Stomach (tissue), 9 donors: ENCODE results near the gene TMIGD1. TPM values are rescaled to one million over a fixed set of nuclear protein-coding genes. Genes with fewer than 3 reads are reported as not detected.

ENCODE experiments used
- DNase-seq, 2 donors: peaks; one replicate each; pipeline versions ENCODE4 v3.0.0 to v3.0.0-alpha.2; 2013 to 2019
- H3K27ac ChIP-seq, 5 donors: fragments of 200-600 bp in 4 of 5; sonication (generic) in 4 of 5; one replicate each; pipeline ENCODE4 v1.5.1; 2013 to 2019; ENCODE audit warnings: mild to moderate bottlenecking in 1 of 5, moderate library complexity in 1 of 5
- H3K27me3 ChIP-seq, 3 donors: fragments of 200-600 bp; sonication (generic); one replicate each; pipeline ENCODE4 v1.5.1; 2017 to 2019; ENCODE audit warnings: mixed run types in 1 of 3
- H3K36me3 ChIP-seq, 4 donors: fragments of 200-600 bp; sonication (generic); 1 replicate in 3 of 4; 2 replicates in 1 of 4; pipeline ENCODE4 v1.5.1; 2016 to 2019
- H3K4me1 ChIP-seq, 4 donors: fragments of 200-600 bp; sonication (generic); one replicate each; pipeline ENCODE4 v1.5.1; 2016 to 2019
- H3K4me3 ChIP-seq, 4 donors: fragments of 200-600 bp; sonication (generic) in 3 of 4; one replicate each; pipeline ENCODE4 v1.5.1; 2016 to 2019; ENCODE audit warnings: mild to moderate bottlenecking in 1 of 4
- H3K9me3 ChIP-seq, 4 donors: fragments of 200-600 bp; sonication (generic); one replicate each; pipeline ENCODE4 v1.5.1; 2016 to 2019
- CTCF ChIP-seq, 7 experiments: fragments of 450-650 bp in 4 of 7; fragments of 200-600 bp in 3 of 7; sonication (generic) in 3 of 7; IDR thresholded peaks; one replicate each; pipeline ENCODE4 v1.5.1; 2016 to 2019; ENCODE audit warnings: antibody characterized with exemption in 7 of 7, control low read depth in 2 of 7, mild to moderate bottlenecking in 1 of 7
- EP300 ChIP-seq: sonication (generic); formaldehyde crosslinking; IDR thresholded peaks from one replicate; pipeline ENCODE4 v1.6.1; 2017; ENCODE audit warnings: antibody characterized with exemption
- POLR2A ChIP-seq, 4 donors: fragments of 450-650 bp; IDR thresholded peaks; one replicate each; pipeline ENCODE4 v1.6.1; 2016; ENCODE audit warnings: antibody characterized with exemption in 4 of 4, control low read depth in 2 of 4, mild to moderate bottlenecking in 1 of 4, moderate library complexity in 1 of 4
- POLR2AphosphoS5 ChIP-seq, 3 donors: sonication (generic); formaldehyde crosslinking; IDR thresholded peaks; one replicate each; pipeline ENCODE4 v1.6.1; 2016; ENCODE audit warnings: antibody characterized with exemption in 3 of 3
- WGBS, 5 donors: extraction: QIAGEN DNeasy Blood & Tissue Kit in 3 of 5; methylation state at CpG; one replicate each; pipeline versions ENCODE4 v1.1.5 to v1.1.7; 2013 to 2018; 5-methylcytosine and 5-hydroxymethylcytosine counted together
- intact Hi-C: fragments of 100-400 bp; cut with DNase I; formaldehyde crosslinking; loops from one replicate; pipeline ENCODE4 v1.15.1; 2023; ENCODE audit warnings: low total_unique reads
- polyA plus RNA-seq, 3 donors: library from polyadenylated mRNA; stranded (reverse); fragments of 200-250 nt; gene quantifications; one replicate each; pipeline ENCODE4 v1.2.3, GENCODE V29; 2013
- total RNA-seq, 5 donors: library from RNA; depleted of rRNA; stranded (reverse); fragments of >200 nt; gene quantifications; one replicate each; pipeline versions ENCODE4 v1.1.0 to v1.2.3, GENCODE V29; 2014 to 2016
- donor health status: healthy with polysubstance abuse.
- donor health status: Bipolar disorder and iron deficiency.
- donor health status: healthy.

Gene TMIGD1
- total and polyA plus RNA-seq, 8 donors: 1.1 TPM; not detected in 7

GRCh38 chr17:30309591-30309990 is 24.3 kb downstream of the TMIGD1 start:
- Histone ChIP-seq H3K36me3 (no peaks in the 10 kb centered on the region), H3K4me3 (no peak overlapping the region), H3K9me3 (no peaks in the 10 kb centered on the region), H3K4me1 (no peaks in the 10 kb centered on the region), H3K27me3 (no peaks in the 10 kb centered on the region), H3K27ac (no peak overlapping the region)
- no peak for DNase-seq
- 87 to 96% (median 95%) methylated on average over 6 of the region's 6 CpGs for WGBS, 5 donors
- intact Hi-C loops: no loop called here
- TF ChIP-seq EP300 (no peak), POLR2A (IDR thresholded peaks at IDR 0.05) (no peak), POLR2AphosphoS5 (IDR thresholded peaks at IDR 0.05) (no peak), CTCF (IDR thresholded peaks at IDR 0.05) (no peak)

GRCh38 chr17:30308406-30308805 is 25.5 kb downstream of the TMIGD1 start:
- Histone ChIP-seq H3K9me3 (no peaks in the 10 kb centered on the region), H3K27me3 (no peaks in the 10 kb centered on the region), H3K27ac (no peak overlapping the region), H3K4me3 (no peak overlapping the region), H3K36me3 (no peaks in the 10 kb centered on the region), H3K4me1 (no peaks in the 10 kb centered on the region)
- intact Hi-C loops: no loop called here
- WGBS, 5 donors: 63 to 81% (median 66%) methylated on average over 2 of the region's 2 CpGs
- TF ChIP-seq CTCF (IDR thresholded peaks at IDR 0.05): no peak
- no peak for TF ChIP-seq EP300
- TF ChIP-seq POLR2A (IDR thresholded peaks at IDR 0.05): no peak
- TF ChIP-seq POLR2AphosphoS5 (IDR thresholded peaks at IDR 0.05): no peak
- DNase-seq: no peak

- Histone ChIP-seq H3K36me3 (no peaks in the 10 kb centered on the region), H3K27ac (no peak overlapping the region), H3K4me3 (no peak overlapping the region), H3K9me3 (peaks cover 0 to 6% (median 3%) of the 10 kb centered on the region in 4 donors), H3K27me3 (no peaks in the 10 kb centered on the region), H3K4me1 (no peaks in the 10 kb centered on the region)
- TF ChIP-seq POLR2AphosphoS5 (IDR thresholded peaks at IDR 0.05) (no peak), EP300 (no peak), POLR2A (IDR thresholded peaks at IDR 0.05) (no peak), CTCF (IDR thresholded peaks at IDR 0.05) (no peak)
- no peak for DNase-seq
- WGBS, 5 donors: 81 to 89% (median 88%) methylated on average over 3 of the region's 3 CpGs
- intact Hi-C loops: no loop called here
Measured at GRCh38 chr17:30304778-30305177, 29.1 kb downstream of the TMIGD1 start.

GRCh38 chr17:30302241-30302640 is 31.6 kb downstream of the TMIGD1 start:
- H3K4me3 ChIP-seq: no peak overlapping the region
- DNase-seq: no peak
- WGBS, 5 donors: 72 to 84% (median 77%) methylated on average over 3 of the region's 3 CpGs
- H3K27ac ChIP-seq: no peak overlapping the region
- intact Hi-C loops: no loop called here
- no peaks in the 10 kb centered on the region for H3K36me3 ChIP-seq
- peaks cover 0 to 6% (median 3%) of the 10 kb centered on the region in 4 donors for H3K9me3 ChIP-seq
- TF ChIP-seq POLR2AphosphoS5 (IDR thresholded peaks at IDR 0.05) (no peak), POLR2A (IDR thresholded peaks at IDR 0.05) (no peak), CTCF (IDR thresholded peaks at IDR 0.05) (no peak), EP300 (no peak)
- no peaks in the 10 kb centered on the region for H3K4me1 ChIP-seq
- H3K27me3 ChIP-seq: no peaks in the 10 kb centered on the region
